HG02884 (cell line): ENCODE measurements around the gene PARD6B.
"Not testable (repeated sequence)": the region's sequence is repeated elsewhere in the genome, so short reads cannot be mapped to it uniquely, and the experiment has no call there.

Source experiments
- ATAC-seq: cut with Tn5 transposase; IDR thresholded peaks from one replicate; pipeline ENCODE4 v1.9.1; 2021; ENCODE audit warnings: mild to moderate bottlenecking, moderate library complexity; ENCODE audit not compliant: unreplicated experiment

PARD6B gene

DNA sequence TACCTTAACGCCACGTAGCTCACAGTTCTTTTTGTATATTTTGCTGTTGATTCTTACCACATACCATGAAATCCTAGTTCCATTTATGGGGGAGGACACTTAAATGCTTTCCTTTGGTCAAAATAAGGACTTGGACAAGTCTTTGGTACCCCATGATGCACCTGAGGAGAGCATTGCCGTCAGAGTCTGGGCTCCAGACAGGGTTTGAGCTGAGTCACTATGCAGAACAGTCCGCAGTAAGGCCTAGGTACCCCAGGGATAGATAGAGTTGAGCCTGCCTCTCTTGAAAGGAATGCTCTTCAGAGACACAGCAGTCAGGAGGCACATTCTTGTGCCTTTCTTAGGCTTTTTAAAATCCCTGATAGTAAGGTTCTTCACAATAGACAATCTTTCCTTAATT is 6.0 kb downstream of the PARD6B start:
- no peak for ATAC-seq

DNA sequence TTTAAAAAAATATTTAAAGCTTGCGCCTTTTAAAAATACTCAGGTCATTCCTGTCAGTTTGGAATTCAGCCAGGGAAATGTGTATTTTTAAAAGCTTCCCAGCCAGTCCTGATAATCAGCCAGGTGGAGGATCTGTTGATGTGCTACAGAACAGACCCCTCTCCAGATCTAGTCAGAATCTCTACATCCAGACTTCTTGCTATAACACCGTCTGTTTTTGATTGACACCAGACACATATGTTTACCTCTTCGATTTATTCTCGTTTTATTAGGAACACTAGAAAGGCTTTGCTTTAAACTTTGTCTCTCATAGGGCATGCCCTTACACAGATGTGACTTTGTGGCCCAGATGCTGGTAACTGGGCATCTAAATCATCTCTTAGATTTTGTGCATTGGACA is 11.7 kb downstream of the PARD6B start:
- no peak for ATAC-seq

DNA sequence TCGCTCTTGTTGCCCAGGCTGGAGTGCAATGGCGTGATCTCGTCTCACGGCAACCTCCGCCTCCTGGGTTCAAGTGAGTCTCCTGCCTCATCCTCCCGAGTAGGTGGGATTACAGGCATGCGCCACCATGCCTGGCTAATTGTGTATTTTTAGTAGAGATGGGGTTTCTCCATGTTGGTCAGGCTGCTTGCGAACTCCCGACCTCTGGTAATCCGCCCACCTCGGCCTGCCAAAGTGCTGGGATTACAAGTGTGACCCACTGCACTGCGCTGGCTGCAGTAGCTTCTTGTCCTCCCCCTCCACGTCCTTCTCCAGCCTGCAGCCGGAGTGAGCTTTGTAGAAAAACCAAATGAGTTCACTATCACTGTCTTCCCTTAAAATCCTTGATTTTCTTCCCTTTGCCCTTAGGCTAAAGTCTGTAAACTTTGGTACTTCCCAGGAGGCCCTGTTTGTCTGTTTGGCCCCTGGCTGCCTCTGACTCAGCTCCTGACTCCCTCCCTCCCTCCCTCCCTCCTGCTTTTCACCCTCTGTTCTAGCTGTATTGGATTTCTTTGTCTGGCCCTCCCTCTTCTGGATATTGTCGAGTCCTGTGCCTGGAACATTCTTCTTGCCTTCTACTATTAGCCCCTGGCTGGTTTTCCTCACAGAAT is 12.9 kb downstream of the PARD6B start:
- ATAC-seq = no peak

GRCh38 chr20:50745634-50746137 is 14.3 kb downstream of the PARD6B start:
- no peak for ATAC-seq

- ATAC-seq = no peak
Measured at GRCh38 chr20:50746138-50746940, 15.0 kb downstream of the PARD6B start.

- no peak for ATAC-seq
Measured at GRCh38 chr20:50747275-50747674, 15.9 kb downstream of the PARD6B start.

GRCh38 chr20:50750145-50750671 is 18.8 kb downstream of the PARD6B start:
- no peak for ATAC-seq

- no peak for ATAC-seq
Measured at GRCh38 chr20:50753152-50753551, 21.8 kb downstream of the PARD6B start.

DNA sequence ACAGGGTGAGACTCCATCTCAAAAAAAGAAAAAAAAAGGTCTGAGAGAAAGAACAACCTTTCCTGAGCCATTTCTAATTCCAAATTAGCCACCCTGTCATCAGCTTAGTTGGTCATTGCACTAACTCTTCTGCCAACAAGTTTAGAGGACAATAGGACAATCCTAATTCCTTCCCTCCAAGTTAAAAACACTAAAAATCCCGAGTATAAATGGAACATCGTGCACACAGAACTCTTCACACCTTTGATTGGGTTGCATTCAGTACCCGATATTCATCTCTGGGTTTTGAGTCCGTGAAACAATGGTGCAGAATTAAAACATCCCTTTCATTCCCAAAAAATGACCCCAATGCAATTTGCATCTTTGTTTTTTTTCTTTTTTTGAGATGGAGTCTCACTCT is 23.0 kb downstream of the PARD6B start:
- no peak for ATAC-seq

GRCh38 chr20:50756447-50756846 is 25.1 kb downstream of the PARD6B start:
- no peak for ATAC-seq

- no peak for ATAC-seq
Measured at GRCh38 chr20:50758469-50758868, 27.1 kb downstream of the PARD6B start.

DNA sequence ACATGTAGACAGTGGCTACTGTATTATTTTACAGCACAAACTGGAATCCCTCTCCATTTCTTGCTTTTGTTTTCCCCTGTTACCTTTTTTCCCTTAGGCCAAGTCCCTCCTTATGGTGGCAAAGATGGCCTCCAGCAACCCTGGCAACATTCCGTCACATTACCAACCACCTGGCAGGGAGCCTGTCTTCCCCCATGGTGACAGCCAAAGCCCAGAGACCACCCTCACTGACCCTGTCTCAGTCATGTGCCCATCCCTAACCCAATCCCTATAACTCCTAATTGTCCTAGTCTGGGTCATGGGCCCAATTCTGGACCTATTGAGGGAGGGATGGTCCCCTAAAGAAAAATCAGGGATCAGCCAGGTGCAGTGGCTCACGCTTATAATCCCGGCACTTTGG is 27.6 kb downstream of the PARD6B start:
- no peak for ATAC-seq

DNA sequence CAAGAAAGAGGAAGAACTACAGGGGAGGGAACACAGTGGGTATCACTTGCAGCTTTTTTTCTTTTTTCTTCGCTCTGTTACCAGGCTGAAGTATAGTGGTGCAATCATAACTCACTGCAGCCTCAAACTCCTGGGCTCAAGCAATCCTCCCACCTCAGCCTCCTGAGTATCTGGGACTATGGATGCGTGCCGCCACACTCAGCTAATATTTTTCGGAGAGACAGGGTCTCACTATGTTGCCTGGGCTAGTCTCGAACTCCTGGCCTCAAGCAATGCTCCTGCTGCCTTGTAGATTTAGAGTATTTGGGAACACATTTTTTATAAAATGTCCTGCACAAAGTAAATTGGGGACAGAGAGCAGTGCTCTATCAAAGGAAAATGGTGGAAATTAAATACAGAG is 28.3 kb downstream of the PARD6B start:
- ATAC-seq = no peak

DNA sequence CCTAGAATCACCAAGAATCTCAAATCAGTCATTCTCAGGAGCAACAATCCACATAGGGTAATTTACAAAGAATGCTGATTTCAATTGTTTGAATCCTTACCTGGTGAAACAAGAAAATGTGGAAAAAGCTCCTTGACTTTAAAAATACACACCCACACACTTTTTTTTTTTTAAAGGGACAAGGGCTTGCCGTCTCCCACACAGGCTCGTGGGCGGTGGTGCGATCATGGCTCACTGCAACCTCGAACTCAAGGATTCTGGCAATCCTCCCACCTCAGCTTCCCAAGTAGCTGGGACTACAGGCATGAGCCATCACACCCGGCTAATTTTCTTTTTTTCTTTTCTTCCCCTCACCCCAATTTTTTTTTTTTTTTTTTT is 30.7 kb downstream of the PARD6B start:
- ATAC-seq = no peak

GRCh38 chr20:50762435-50763220 is 31.2 kb downstream of the PARD6B start:
- no peak for ATAC-seq

GRCh38 chr20:50763550-50764458 is 32.4 kb downstream of the PARD6B start:
- not testable (repeated sequence) for ATAC-seq

DNA sequence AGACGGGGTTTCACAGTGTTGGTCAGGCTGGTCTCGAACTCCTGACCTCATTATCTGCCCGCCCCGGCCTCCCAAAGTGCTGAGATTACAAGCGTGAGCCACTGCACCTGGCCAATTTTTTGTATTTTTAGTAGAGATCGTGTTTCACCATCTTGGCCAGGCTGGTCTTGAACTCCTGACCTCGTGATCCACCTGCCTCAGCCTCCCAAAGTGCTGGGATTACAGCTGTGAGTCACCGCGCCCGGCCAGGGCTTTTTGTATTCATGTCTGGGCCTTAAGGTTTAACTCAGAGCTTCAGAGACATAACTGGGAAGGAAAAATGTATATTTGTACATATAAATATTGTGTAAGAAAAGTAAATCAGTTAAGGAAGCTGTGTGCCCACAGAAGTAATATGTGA is 33.9 kb downstream of the PARD6B start:
- not testable (repeated sequence) for ATAC-seq

GRCh38 chr20:50765674-50766073 is 34.3 kb downstream of the PARD6B start:
- ATAC-seq = no peak

DNA sequence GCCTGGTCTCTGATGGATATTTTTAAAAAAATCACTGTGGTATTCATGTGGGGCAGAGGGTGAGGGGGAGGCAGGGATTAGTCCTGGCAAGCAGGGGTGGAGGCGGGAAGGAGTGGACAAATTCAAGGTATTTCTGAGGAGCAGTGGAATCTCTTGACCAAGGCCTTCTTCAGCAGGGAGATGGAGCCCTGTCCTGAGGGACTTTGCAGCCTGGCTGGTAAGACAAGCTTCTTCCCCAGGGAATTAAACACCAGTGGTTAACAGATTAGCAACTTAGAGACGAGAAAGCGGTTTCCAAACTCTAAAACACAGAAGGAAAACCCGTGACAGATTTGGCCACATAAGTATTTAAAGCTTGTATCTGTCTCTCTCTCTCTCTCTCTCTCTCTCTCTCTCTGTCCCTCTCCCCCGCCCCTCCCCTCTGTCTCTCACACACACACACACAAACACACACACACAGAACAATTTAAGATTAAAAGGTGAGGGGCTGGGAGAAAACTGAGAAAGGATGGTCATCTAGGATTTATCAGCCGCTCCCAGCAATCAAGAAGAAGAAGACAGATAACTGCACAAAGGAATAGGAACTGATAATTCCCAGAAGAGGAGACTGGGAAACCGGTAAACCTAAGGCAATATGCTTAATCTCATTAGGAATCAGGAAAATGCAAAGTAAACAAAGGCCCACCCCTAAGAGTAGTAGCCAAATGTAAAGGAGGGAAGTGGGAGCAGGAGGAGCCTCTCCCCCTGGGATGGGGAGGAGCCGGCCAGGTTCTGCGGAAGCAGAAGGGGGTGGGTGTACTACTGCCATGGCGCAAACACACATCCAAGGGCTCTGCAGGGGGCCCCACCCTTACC is 35.8 kb downstream of the PARD6B start:
- not testable (repeated sequence) for ATAC-seq
